Measurements from ENCODE around the gene TRABD2B.

GRCh38 chr1:47786316-47786715 is 210.9 kb downstream of the TRABD2B start:
- no peak for TF ChIP-seq CTCF (IDR thresholded peaks at IDR 0.05 in 2 of 3, conservative IDR thresholded peaks at IDR 0.05 in 1 of 3; ENCODE audit: borderline replicate concordance in 1 of 3, insufficient read depth in 1 of 3, low read depth in 2 of 3, low read length in 2 of 3)
- no peak for TF ChIP-seq EGR1 (IDR thresholded peaks at IDR 0.05; ENCODE audit: low read depth)
- TF ChIP-seq CEBPB (IDR thresholded peaks at IDR 0.05; ENCODE audit: low read depth) = no peak
- TF ChIP-seq CBX3 (IDR thresholded peaks at IDR 0.05; ENCODE audit: low read depth) = no peak
- no peak for TF ChIP-seq EZH2phosphoT487 (IDR thresholded peaks at IDR 0.05; ENCODE audit: borderline replicate concordance)
- TF ChIP-seq MAX (IDR thresholded peaks at IDR 0.05) = no peak
- TF ChIP-seq EZH2 (IDR thresholded peaks at IDR 0.05) = no peak
- no peak for TF ChIP-seq ZBTB33 (IDR thresholded peaks at IDR 0.05; ENCODE audit: extremely low read depth, insufficient replicate concordance, low read length)

Measured in HCT116 (cell line).